ENCODE results near the gene RECQL5. TPM values are rescaled to one million over a fixed set of nuclear protein-coding genes. Genes with fewer than 3 reads are reported as not detected.

The RECQL5 gene
- total RNA-seq, 2 donors from 2014 or later: 54.3 TPM

DNA sequence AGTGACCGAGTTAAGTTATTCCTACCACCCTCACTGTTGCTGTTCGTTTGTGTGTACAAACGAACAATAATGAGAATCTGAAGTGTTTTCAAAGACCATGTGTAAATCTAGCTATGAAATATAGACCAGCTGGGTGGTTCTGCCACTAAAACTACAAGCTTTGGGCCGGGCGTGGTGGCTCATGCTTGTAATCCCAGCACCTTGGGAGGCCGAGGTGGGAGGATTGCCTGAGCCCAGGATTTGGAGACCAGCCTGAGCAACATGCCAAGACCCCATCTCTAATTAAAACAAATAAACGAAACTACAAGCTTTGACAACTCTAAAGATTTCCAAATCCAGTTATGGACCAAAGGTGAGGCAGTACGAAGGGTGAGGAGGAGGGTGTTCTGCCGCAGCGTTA is 973 bp downstream of the RECQL5 start:
- Histone ChIP-seq H3K9me3 (ENCODE audit: control insufficient read depth, low read length) (no peaks in the 10 kb centered on the region), H3K27me3 (ENCODE audit: control insufficient read depth, insufficient read depth, low read length, poor library complexity, severe bottlenecking) (no peaks in the 10 kb centered on the region), H3K4me1 (ENCODE audit: control insufficient read depth, insufficient read depth, low read length) (no peaks in the 10 kb centered on the region), H3K9ac (ENCODE audit: extremely low read depth, low read length, poor library complexity, severe bottlenecking) (peak overlapping the region; percentile 96), H3K36me3 (ENCODE audit: control insufficient read depth, insufficient read depth, low read length) (peaks cover 59% of the 10 kb centered on the region), H3K27ac (ENCODE audit: low read depth, low read length) (no peak overlapping the region), H3K4me3 (ENCODE audit: low read length) (peak overlapping the region; percentile 99)
- Mint-ChIP-seq H3K4me1 (peaks cover 7% of the 10 kb centered on the region), H3K4me3 (no peak overlapping the region), H3K9me3 (no peaks in the 10 kb centered on the region), H3K36me3 (ENCODE audit: low read depth) (peaks cover 43% of the 10 kb centered on the region), H3K27me3 (ENCODE audit: insufficient read depth) (no peaks in the 10 kb centered on the region), H3K27ac (no peak overlapping the region)
- 92 to 98% methylated on average over 8 to 10 of the region's 10 CpGs for WGBS, 2 experiments (ENCODE audit: insufficient coverage in 1 of 2, insufficient read length in 1 of 2)
- TF ChIP-seq, protein P1, sequence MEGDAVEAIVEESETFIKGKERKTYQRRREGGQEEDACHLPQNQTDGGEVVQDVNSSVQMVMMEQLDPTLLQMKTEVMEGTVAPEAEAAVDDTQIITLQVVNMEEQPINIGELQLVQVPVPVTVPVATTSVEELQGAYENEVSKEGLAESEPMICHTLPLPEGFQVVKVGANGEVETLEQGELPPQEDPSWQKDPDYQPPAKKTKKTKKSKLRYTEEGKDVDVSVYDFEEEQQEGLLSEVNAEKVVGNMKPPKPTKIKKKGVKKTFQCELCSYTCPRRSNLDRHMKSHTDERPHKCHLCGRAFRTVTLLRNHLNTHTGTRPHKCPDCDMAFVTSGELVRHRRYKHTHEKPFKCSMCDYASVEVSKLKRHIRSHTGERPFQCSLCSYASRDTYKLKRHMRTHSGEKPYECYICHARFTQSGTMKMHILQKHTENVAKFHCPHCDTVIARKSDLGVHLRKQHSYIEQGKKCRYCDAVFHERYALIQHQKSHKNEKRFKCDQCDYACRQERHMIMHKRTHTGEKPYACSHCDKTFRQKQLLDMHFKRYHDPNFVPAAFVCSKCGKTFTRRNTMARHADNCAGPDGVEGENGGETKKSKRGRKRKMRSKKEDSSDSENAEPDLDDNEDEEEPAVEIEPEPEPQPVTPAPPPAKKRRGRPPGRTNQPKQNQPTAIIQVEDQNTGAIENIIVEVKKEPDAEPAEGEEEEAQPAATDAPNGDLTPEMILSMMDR (conservative IDR thresholded peaks at IDR 0.05): no peak
- no peak for DNase-seq

DNA sequence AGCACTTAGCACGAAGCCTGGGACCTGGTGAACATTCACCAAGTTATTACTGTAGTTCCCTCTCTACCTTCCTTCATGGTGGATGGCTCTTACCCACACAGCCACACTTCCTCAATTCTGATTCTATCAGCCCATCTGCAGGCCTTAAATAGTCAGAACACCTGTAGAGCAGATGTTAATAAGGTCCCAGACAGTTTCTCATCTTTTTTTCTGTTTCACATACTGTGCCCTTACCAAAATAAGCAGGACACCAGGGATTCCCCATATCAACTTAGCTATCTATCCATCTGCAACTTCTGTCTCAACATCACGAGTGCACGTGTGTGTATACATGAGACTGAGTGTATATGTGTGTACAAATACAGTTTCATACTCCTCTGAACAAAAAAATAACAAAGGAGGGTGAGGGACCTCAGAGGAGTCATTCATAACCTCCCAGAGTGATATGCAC is 2.8 kb downstream of the RECQL5 start:
- Mint-ChIP-seq H3K4me3 (no peak overlapping the region), H3K4me1 (peaks cover 7% of the 10 kb centered on the region), H3K27me3 (ENCODE audit: insufficient read depth) (no peaks in the 10 kb centered on the region), H3K9me3 (no peaks in the 10 kb centered on the region), H3K36me3 (ENCODE audit: low read depth) (peaks cover 37% of the 10 kb centered on the region), H3K27ac (no peak overlapping the region)
- WGBS, 2 experiments (ENCODE audit: insufficient coverage in 1 of 2, insufficient read length in 1 of 2): 100% methylated on average over 1 of the region's 3 CpGs
- no peak for DNase-seq
- Histone ChIP-seq H3K27ac (ENCODE audit: low read depth, low read length) (no peak overlapping the region), H3K36me3 (ENCODE audit: control insufficient read depth, insufficient read depth, low read length) (peaks cover 56% of the 10 kb centered on the region), H3K9ac (ENCODE audit: extremely low read depth, low read length, poor library complexity, severe bottlenecking) (no peak overlapping the region), H3K9me3 (ENCODE audit: control insufficient read depth, low read length) (no peaks in the 10 kb centered on the region), H3K4me1 (ENCODE audit: control insufficient read depth, insufficient read depth, low read length) (no peaks in the 10 kb centered on the region), H3K4me3 (ENCODE audit: low read length) (no peak overlapping the region), H3K27me3 (ENCODE audit: control insufficient read depth, insufficient read depth, low read length, poor library complexity, severe bottlenecking) (no peaks in the 10 kb centered on the region)
- TF ChIP-seq, protein P1 (conservative IDR thresholded peaks at IDR 0.05): no peak

DNA sequence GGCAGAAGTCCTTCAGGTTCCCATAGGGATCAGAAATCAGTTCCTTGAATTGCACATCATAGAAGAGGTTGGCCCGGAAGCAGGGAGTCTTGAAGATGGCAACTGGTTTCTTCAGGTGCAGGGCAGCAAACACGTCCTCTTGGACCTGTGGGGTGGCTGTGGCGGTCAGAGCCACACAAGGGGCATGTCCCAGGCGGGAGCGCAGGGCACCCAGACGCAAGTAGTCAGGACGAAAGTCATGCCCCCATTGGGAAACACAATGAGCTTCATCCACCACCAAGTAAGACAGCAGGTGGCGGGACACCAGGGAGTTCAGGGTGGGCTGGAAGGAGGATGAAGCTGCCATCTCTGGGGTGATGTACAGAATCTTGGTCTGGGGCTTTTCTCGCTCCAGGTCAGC is 4.4 kb downstream of the RECQL5 start:
- TF ChIP-seq, protein P1 (conservative IDR thresholded peaks at IDR 0.05): no peak
- H3K27ac Mint-ChIP-seq: no peak overlapping the region
- H3K36me3 ChIP-seq (ENCODE audit: control insufficient read depth, insufficient read depth, low read length): peaks cover 54% of the 10 kb centered on the region
- DNase-seq: no peak
- H3K4me3 ChIP-seq (ENCODE audit: low read length): no peak overlapping the region
- H3K36me3 Mint-ChIP-seq (ENCODE audit: low read depth): peaks cover 33% of the 10 kb centered on the region
- no peaks in the 10 kb centered on the region for H3K9me3 ChIP-seq (ENCODE audit: control insufficient read depth, low read length)
- H3K27me3 Mint-ChIP-seq (ENCODE audit: insufficient read depth): no peaks in the 10 kb centered on the region
- 95 to 98% methylated on average over 7 to 9 of the region's 9 CpGs for WGBS, 2 experiments (ENCODE audit: insufficient coverage in 1 of 2, insufficient read length in 1 of 2)
- H3K4me3 Mint-ChIP-seq: no peak overlapping the region
- H3K4me1 Mint-ChIP-seq: peaks cover 2% of the 10 kb centered on the region
- no peak overlapping the region for H3K27ac ChIP-seq (ENCODE audit: low read depth, low read length)
- no peaks in the 10 kb centered on the region for H3K9me3 Mint-ChIP-seq
- H3K9ac ChIP-seq (ENCODE audit: extremely low read depth, low read length, poor library complexity, severe bottlenecking): no peak overlapping the region
- H3K27me3 ChIP-seq (ENCODE audit: control insufficient read depth, insufficient read depth, low read length, poor library complexity, severe bottlenecking): no peaks in the 10 kb centered on the region
- H3K4me1 ChIP-seq (ENCODE audit: control insufficient read depth, insufficient read depth, low read length): no peaks in the 10 kb centered on the region
